HepG2 (cell line): ENCODE data around the gene ADH4. TPM values are rescaled to one million over a fixed set of nuclear protein-coding genes. Genes with fewer than 3 reads are reported as not detected.

Experiments used
- ATAC-seq: fragments of 200-7000 bp; cut with Tn5 transposase; 3 replicates; pipeline ENCODE4 v1.9.1; 2020; ENCODE audit warnings: mild to moderate bottlenecking, moderate library complexity
- BruUV-seq: library from RNA; stranded (reverse); fragments of 400-500 nt; replicated peaks from 2 replicates; lab custom pipeline; 2021; lab: Mats Ljungman, UMichigan
- CTCF ChIA-PET: fragments of 300-600 bp; formaldehyde crosslinking; extraction: SDS; loops from one replicate; lab custom pipeline; 2021; ENCODE audit warnings: low total read pairs, inconsistent platforms, low intra/inter-chr PET ratio; lab: Yijun Ruan, JAX
- POLR2A ChIA-PET: fragments of 350-600 bp; sonication (Branson Sonifier 250); formaldehyde crosslinking; loops from one replicate; lab custom pipeline; 2020; ENCODE audit warnings: antibody characterized with exemption, inconsistent platforms; lab: Yijun Ruan, JAX
- DNase-seq: peaks from one replicate; pipeline ENCODE4 v3.0.0-alpha.2; 2015; ENCODE audit warnings: low spot score
- FAIRE-seq: peaks from 3 replicates; lab custom pipeline; 2011; peaks lifted over from hg19 to GRCh38; lab: Jason Lieb, UNC
- H2AFZ ChIP-seq: one replicate; pipeline ENCODE4 v1.6.1; 2011; ENCODE audit warnings: low read length, inconsistent platforms
- H3K27ac ChIP-seq: fragments of 300-600 bp; 3 replicates; pipeline ENCODE4 v1.8.0; 2011; ENCODE audit warnings: mixed run types, mild to moderate bottlenecking, mixed read lengths, low read length, inconsistent platforms; ENCODE audit not compliant: insufficient read depth; ENCODE audit errors: extremely low read length
- H3K27me3 ChIP-seq, 2 experiments: fragments of 200-600 bp in 1 of 2; 2 replicates in 1 of 2; 3 replicates in 1 of 2; pipeline versions ENCODE4 v1.6.0 to v1.8.0; 2011; ENCODE audit warnings: low read length in 2 of 2, mild to moderate bottlenecking in 2 of 2, moderate library complexity in 2 of 2, inconsistent platforms in 1 of 2; ENCODE audit not compliant: insufficient read depth in 2 of 2, control insufficient read depth in 1 of 2
- H3K36me3 ChIP-seq, 2 experiments: fragments of 200-600 bp in 1 of 2; replicated peaks in 1 of 2; 2 replicates in 1 of 2; 3 replicates in 1 of 2; pipeline versions ENCODE4 v1.5.1 to v1.8.0; 2011; ENCODE audit warnings: low read length in 2 of 2, inconsistent platforms in 1 of 2; ENCODE audit not compliant: insufficient read depth in 2 of 2, control insufficient read depth in 1 of 2
- H3K4me1 ChIP-seq: 2 replicates; pipeline ENCODE4 v1.5.1; 2012; ENCODE audit warnings: low read length, inconsistent platforms; ENCODE audit not compliant: insufficient read depth
- H3K4me2 ChIP-seq: 2 replicates; pipeline ENCODE4 v1.6.0; 2011; ENCODE audit warnings: low read depth, low read length, inconsistent platforms
- H3K4me3 ChIP-seq, 3 experiments: fragments of 200-600 bp in 1 of 3; sonication (generic), shearing (Covaris generic) in 1 of 3; replicated peaks in 1 of 3; 2 replicates each; pipeline ENCODE4 v1.5.1; 2011 to 2016; ENCODE audit warnings: low read length in 3 of 3, inconsistent platforms in 2 of 3, low read depth in 2 of 3, mild to moderate bottlenecking in 2 of 3, control low read depth in 1 of 3, mixed read lengths in 1 of 3; ENCODE audit not compliant: insufficient read depth in 1 of 3
- H3K79me2 ChIP-seq: one replicate; pipeline ENCODE4 v1.6.1; 2011; ENCODE audit warnings: low read length, inconsistent platforms; ENCODE audit not compliant: insufficient read depth
- H3K9ac ChIP-seq: 2 replicates; pipeline ENCODE4 v1.6.0; 2011; ENCODE audit warnings: mild to moderate bottlenecking, low read depth, low read length, inconsistent platforms; ENCODE audit not compliant: insufficient read depth
- H3K9me3 ChIP-seq: 2 replicates; pipeline ENCODE4 v1.5.1; 2012; ENCODE audit warnings: mild to moderate bottlenecking, low read length
- H4K20me1 ChIP-seq: 2 replicates; pipeline ENCODE4 v1.6.0; 2011; ENCODE audit warnings: inconsistent platforms, mild to moderate bottlenecking, low read length, moderate library complexity; ENCODE audit not compliant: insufficient read depth
- MAFK ChIP-seq, 2 experiments: IDR thresholded peaks in 1 of 2; conservative IDR thresholded peaks in 1 of 2; 2 replicates each; pipeline ENCODE4 v1.6.1; 2011; ENCODE audit warnings: improper control_type of control experiment in 2 of 2, low read length in 2 of 2
- PAX8 ChIP-seq: sonication (generic); formaldehyde crosslinking; IDR thresholded peaks from 2 replicates; pipeline ENCODE4 v1.8.0; 2022; ENCODE audit warnings: mild to moderate bottlenecking, missing genetic modification reagents, borderline replicate concordance
- ZNF550 ChIP-seq: sonication (generic); formaldehyde crosslinking; IDR thresholded peaks from 2 replicates; pipeline ENCODE4 v1.4.0; 2020; ENCODE audit warnings: mild to moderate bottlenecking, missing genetic modification reagents, borderline replicate concordance
- ZNF614 ChIP-seq: IDR thresholded peaks from 2 replicates; pipeline ENCODE4 v1.6.1; 2018; ENCODE audit warnings: missing biosample characterization, missing genetic modification reagents, inconsistent platforms, borderline replicate concordance
- ZNF720 ChIP-seq: sonication (generic); formaldehyde crosslinking; IDR thresholded peaks from 2 replicates; pipeline ENCODE4 v1.4.0; 2020; ENCODE audit warnings: missing genetic modification reagents
- WGBS: methylation state at CpG from one replicate; pipeline ENCODE4 v1.1.6; 2017; ENCODE audit warnings: low lambda C conversion rate; 5-methylcytosine and 5-hydroxymethylcytosine counted together
- in situ Hi-C: cut with HindIII; loops from 2 replicates; pipeline ENCODE4 v1.10.0; 2017; ENCODE audit warnings: low pct_unique_long_range_greater_than_20kb; ENCODE audit not compliant: extremely low pct_ligation_motif_present
- intact Hi-C: fragments of 100-400 bp; cut with micrococcal nuclease; formaldehyde crosslinking; loops from one replicate; pipeline ENCODE4 v1.10.0; 2022; ENCODE audit not compliant: unreplicated experiment
- polyA plus RNA-seq, 8 experiments: library from polyadenylated mRNA; depleted of rRNA in 3 of 8; stranded (reverse) in 7 of 8; unstranded in 1 of 8; fragments of >200 nt; fragmentation: Illumina TruSeq in 4 of 8; extraction: Trizol in 4 of 8; gene quantifications; 2 replicates each; pipeline versions ENCODE4 v1.2.1 to v1.2.3, GENCODE V29; 2011 to 2016; ENCODE audit warnings: low read depth in 4 of 8, missing spikeins in 1 of 8, mixed read lengths in 1 of 8; ENCODE audit not compliant: insufficient read depth in 1 of 8
- total RNA-seq, 5 experiments: library from RNA; depleted of rRNA; stranded (reverse); fragments of >200 nt; fragmentation: Illumina TruSeq; extraction: Trizol; gene quantifications; 2 replicates each; pipeline ENCODE4 v1.2.3, GENCODE V29; 2016; ENCODE audit warnings: low read depth in 1 of 5
- TF ChIP-seq, protein P1 (sequence below): sonication (generic); formaldehyde crosslinking; IDR thresholded peaks from 2 replicates; pipeline ENCODE4 v1.8.0; 2022; ENCODE audit warnings: mild to moderate bottlenecking, missing genetic modification reagents; ENCODE audit not compliant: insufficient replicate concordance

ADH4 gene
- total and polyA plus RNA-seq, 2 of the 13 experiments (the other 11 are each of a cell fraction or from before 2014, with no cell fraction given): 24.3 to 31.1 TPM

DNA sequence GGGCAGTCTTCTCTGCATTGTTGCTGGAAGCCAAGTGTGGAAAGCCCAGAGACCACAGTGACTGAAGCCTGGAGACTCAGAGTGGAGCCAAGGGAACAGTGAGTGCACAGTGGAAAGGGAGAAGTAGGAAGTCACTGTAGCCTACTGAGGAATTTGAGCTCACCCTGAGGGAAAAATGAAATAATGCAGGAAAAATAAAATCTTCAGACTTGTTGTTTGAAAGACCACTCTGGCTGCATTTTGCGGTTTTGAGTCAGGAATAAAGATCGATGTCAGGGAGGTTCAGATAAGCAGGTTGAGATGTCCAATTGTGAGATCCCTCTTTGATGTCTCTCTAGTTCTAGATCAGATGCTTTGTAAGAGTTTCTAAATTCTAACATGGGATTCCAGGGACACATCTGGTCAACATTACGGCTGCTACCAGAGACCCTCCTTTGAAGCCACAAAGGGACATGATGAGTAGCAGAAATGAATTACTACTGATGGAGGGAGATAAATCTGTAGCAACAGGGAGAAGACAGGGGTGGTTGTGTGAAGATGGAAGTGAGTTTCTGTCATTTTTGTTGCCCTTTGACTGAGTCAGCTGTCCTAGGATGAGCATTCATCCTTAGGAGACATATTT, 8.4 kb downstream of the ADH4 start (continued):
- no peak for TF ChIP-seq PAX8 (CRISPR knock-in tag)
- no peak for TF ChIP-seq ZNF720 (CRISPR knock-in tag)
- TF ChIP-seq, all 625 proteins: peak for 0

DNA sequence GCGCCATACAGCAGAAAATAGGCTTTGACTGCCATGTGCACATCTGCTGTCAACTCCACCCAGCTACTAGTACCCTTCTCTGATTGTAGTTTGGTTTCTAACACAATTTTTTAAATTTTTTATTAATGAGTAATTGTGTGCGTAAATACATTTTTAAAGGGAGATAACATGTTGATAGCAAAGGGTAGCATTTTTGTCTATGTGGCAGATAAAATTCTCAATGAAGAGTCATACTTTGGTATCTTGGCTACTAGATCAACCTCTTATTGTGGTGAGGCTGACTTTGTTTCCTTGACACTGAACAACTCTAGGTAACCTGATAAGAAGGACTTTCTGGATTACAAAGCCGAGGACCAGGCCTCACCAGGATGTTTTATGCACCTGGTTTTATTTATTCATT, 9.5 kb downstream of the ADH4 start:
- Histone ChIP-seq H3K4me3 (no peak overlapping the region), H4K20me1 (no peaks in the 10 kb centered on the region), H3K36me3 (no peaks in the 10 kb centered on the region; a peak in 2 of 5 replicates), H3K9ac (no peak overlapping the region), H3K4me2 (no peak overlapping the region), H3K27ac (no peak overlapping the region), H2AFZ (no peak overlapping the region), H3K9me3 (peaks cover 7% of the 10 kb centered on the region; the same call in 1 of the 2 replicates), H3K79me2 (no peaks in the 10 kb centered on the region)
- ChIA-PET CTCF (no interaction called here), POLR2A (interaction anchor here (2.0 kb wide), 1 partner anchor 9 kb away, joined by 10 read pairs; the partner anchor contains the start of gene ADH4)
- ATAC-seq (no peak), DNase-seq (no peak), FAIRE-seq (no peak)
- 94% methylated on average over 3 of the region's 3 CpGs for WGBS
- in situ Hi-C loops: no loop called here
- intact Hi-C loops: no loop called here
- BruUV-seq: no TSS peak
- TF ChIP-seq, protein P1, sequence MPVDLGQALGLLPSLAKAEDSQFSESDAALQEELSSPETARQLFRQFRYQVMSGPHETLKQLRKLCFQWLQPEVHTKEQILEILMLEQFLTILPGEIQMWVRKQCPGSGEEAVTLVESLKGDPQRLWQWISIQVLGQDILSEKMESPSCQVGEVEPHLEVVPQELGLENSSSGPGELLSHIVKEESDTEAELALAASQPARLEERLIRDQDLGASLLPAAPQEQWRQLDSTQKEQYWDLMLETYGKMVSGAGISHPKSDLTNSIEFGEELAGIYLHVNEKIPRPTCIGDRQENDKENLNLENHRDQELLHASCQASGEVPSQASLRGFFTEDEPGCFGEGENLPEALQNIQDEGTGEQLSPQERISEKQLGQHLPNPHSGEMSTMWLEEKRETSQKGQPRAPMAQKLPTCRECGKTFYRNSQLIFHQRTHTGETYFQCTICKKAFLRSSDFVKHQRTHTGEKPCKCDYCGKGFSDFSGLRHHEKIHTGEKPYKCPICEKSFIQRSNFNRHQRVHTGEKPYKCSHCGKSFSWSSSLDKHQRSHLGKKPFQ: no peak
- TF ChIP-seq MAFK (conservative IDR thresholded peaks at IDR 0.05 in 1 of 2, IDR thresholded peaks at IDR 0.05 in 1 of 2; ENCODE audit: low read length in 2 of 2) (peak in 1 of 2 experiments; percentile 12; a peak in 1 of 4 replicates), ZNF614 (CRISPR knock-in tag) (no peak), ZNF550 (CRISPR knock-in tag) (no peak)
- TF ChIP-seq, all 625 proteins: peak for 1
- no peaks in the 10 kb centered on the region for H3K4me1 ChIP-seq
- no peaks in the 10 kb centered on the region for H3K27me3 ChIP-seq
